Measurements from ENCODE around the gene SLC15A4. TPM values are rescaled to one million over a fixed set of nuclear protein-coding genes. Genes with fewer than 3 reads are reported as not detected.

SLC15A4 gene
- polyA plus RNA-seq, 2 of the 4 experiments (the other 2 are of a cell fraction), result 21.6 to 40.0 TPM

Other genes starting within 250 kb of the SLC15A4 start
- gene GLT1D1, start 29.5 kb upstream of the SLC15A4 start, polyA plus RNA-seq (2011; rRNA removed), result not detected in 2 replicates
- gene GLT1D1, start 29.5 kb upstream of the SLC15A4 start, polyA plus RNA-seq (2017; fragmentation: RNase III; extraction: RNeasy Plus Mini Kit Qiagen cat#74134 plus additional on column Dnase treatment), result not detected in 3 replicates